Osteoblast (primary cell): ENCODE results near the gene SULF2. TPM values are rescaled to one million over a fixed set of nuclear protein-coding genes. Genes with fewer than 3 reads are reported as not detected.

Experiments used
- DNase-seq: peaks from one replicate; pipeline ENCODE4 v3.0.0; 2011; ENCODE audit warnings: low spot score, mixed read lengths; ENCODE audit not compliant: insufficient read length; ENCODE audit errors: missing footprints
- H2AFZ ChIP-seq: 2 replicates; pipeline ENCODE4 v1.6.0; 2011; ENCODE audit warnings: mild to moderate bottlenecking, low read length
- H3K27ac ChIP-seq: 2 replicates; pipeline ENCODE4 v1.5.1; 2011; ENCODE audit warnings: mild to moderate bottlenecking, low read depth, low read length, moderate library complexity
- H3K27me3 ChIP-seq: 2 replicates; pipeline ENCODE4 v1.6.0; 2012; ENCODE audit warnings: mild to moderate bottlenecking, control low read depth, inconsistent platforms, low read length, moderate library complexity; ENCODE audit not compliant: insufficient read depth
- H3K36me3 ChIP-seq: 2 replicates; pipeline ENCODE4 v1.5.1; 2011; ENCODE audit warnings: mild to moderate bottlenecking, low read length, control low read depth, moderate library complexity; ENCODE audit not compliant: insufficient read depth
- H3K4me1 ChIP-seq: 2 replicates; pipeline ENCODE4 v1.5.1; 2011; ENCODE audit warnings: mild to moderate bottlenecking, low read length, control low read depth, moderate library complexity; ENCODE audit not compliant: insufficient read depth
- H3K4me2 ChIP-seq: 2 replicates; pipeline ENCODE4 v1.6.0; 2011; ENCODE audit warnings: mild to moderate bottlenecking, low read length; ENCODE audit not compliant: insufficient read depth
- H3K4me3 ChIP-seq: fragments of 200-600 bp; sonication (generic); 3 replicates; pipeline ENCODE4 v1.5.1; 2012; ENCODE audit warnings: mild to moderate bottlenecking, low read length, inconsistent platforms; ENCODE audit not compliant: insufficient read depth
- H3K79me2 ChIP-seq: 2 replicates; pipeline ENCODE4 v1.6.0; 2012; ENCODE audit warnings: mild to moderate bottlenecking, low read length, control low read depth, inconsistent platforms; ENCODE audit not compliant: insufficient read depth
- H3K9me3 ChIP-seq: 2 replicates; pipeline ENCODE4 v1.5.1; 2011; ENCODE audit warnings: low read depth, low read length, control low read depth
- H4K20me1 ChIP-seq: 2 replicates; pipeline ENCODE4 v1.6.0; 2012; ENCODE audit warnings: mild to moderate bottlenecking, low read length, control low read depth; ENCODE audit not compliant: insufficient read depth
- total RNA-seq: library from RNA; depleted of rRNA; stranded (reverse); fragments of >200 nt; gene quantifications from 2 replicates; pipeline ENCODE4 v1.2.3, GENCODE V29; 2012
- TF ChIP-seq, protein P1 (sequence below): IDR thresholded peaks from 2 replicates; pipeline ENCODE4 v1.5.1; 2011; ENCODE audit warnings: mild to moderate bottlenecking, low read depth, low read length, moderate library complexity; ENCODE audit errors: extremely low read depth

SULF2 gene
- total RNA-seq, 1 donor = 102 TPM

DNA sequence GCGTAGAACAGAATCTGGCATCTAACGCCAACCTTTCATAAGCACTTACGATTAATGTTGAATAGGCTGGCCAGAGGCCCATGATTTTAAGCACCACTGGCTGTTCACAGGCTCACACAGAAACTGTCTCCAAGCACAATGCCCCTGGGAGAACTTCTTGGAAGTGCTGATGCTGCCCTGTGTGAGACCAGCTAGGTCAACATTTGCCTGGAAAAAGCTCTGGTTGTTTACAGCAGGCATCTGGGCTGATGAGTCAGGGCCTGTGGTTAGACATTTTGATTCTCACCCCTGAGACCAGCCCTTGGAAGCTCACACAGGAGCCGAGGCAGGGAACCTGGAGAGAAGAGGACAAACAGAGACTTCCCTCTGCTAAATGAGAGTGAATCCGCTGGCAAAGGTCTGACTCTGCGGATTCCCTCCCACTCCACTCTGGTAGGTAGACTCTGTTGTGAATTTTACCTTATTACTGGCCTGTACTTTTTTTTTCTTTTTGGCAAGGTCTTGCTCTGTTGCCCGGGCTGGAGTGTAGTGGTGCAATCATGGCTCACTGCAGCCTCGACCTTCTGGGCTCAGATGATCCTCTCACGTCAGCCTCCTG, 6.8 kb upstream of the SULF2 start:
- Histone ChIP-seq H3K36me3 (no peaks in the 10 kb centered on the region), H3K4me3 (no peak overlapping the region), H3K27ac (peak overlapping the region; percentile 8), H3K9me3 (no peaks in the 10 kb centered on the region), H4K20me1 (no peaks in the 10 kb centered on the region), H3K4me2 (peak overlapping the region; percentile 67), H2AFZ (no peak overlapping the region), H3K79me2 (no peaks in the 10 kb centered on the region), H3K4me1 (peaks cover 11% of the 10 kb centered on the region), H3K27me3 (peaks cover 40% of the 10 kb centered on the region)
- TF ChIP-seq, protein P1, sequence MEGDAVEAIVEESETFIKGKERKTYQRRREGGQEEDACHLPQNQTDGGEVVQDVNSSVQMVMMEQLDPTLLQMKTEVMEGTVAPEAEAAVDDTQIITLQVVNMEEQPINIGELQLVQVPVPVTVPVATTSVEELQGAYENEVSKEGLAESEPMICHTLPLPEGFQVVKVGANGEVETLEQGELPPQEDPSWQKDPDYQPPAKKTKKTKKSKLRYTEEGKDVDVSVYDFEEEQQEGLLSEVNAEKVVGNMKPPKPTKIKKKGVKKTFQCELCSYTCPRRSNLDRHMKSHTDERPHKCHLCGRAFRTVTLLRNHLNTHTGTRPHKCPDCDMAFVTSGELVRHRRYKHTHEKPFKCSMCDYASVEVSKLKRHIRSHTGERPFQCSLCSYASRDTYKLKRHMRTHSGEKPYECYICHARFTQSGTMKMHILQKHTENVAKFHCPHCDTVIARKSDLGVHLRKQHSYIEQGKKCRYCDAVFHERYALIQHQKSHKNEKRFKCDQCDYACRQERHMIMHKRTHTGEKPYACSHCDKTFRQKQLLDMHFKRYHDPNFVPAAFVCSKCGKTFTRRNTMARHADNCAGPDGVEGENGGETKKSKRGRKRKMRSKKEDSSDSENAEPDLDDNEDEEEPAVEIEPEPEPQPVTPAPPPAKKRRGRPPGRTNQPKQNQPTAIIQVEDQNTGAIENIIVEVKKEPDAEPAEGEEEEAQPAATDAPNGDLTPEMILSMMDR = no peak
- DNase-seq = peak; percentile 95

DNA sequence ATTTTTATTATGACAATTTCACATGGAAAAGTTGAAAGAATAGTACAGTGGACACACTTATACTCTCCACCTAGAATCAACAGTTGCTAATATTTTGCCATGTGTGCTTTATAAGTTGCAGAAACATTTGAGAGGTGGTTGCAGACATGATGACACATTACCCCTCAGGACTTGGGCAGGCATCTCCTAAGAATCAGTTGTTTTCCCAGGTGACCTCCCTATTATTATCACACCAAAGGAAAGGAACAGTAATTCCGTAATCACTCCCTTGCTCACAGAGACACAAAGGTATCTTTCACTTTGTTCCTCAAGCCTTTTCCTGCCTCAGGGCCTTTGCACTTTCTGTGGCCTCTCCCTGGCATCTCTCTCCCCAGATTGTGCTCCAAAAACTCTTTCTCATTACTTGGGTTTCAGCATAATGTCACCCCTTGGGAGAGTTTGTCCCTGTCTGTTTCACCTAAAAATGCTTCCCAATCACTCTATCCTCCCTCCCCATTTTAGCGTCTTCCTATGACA, 5.9 kb upstream of the SULF2 start:
- no peaks in the 10 kb centered on the region for H3K36me3 ChIP-seq
- peaks cover 49% of the 10 kb centered on the region for H3K27me3 ChIP-seq
- H2AFZ ChIP-seq = no peak overlapping the region
- H3K79me2 ChIP-seq = no peaks in the 10 kb centered on the region
- TF ChIP-seq, protein P1 = no peak
- H3K4me2 ChIP-seq = no peak overlapping the region
- no peak for DNase-seq
- H3K4me1 ChIP-seq = peaks cover 13% of the 10 kb centered on the region
- H3K4me3 ChIP-seq = no peak overlapping the region
- no peaks in the 10 kb centered on the region for H4K20me1 ChIP-seq
- H3K27ac ChIP-seq = no peak overlapping the region
- H3K9me3 ChIP-seq = no peaks in the 10 kb centered on the region

DNA sequence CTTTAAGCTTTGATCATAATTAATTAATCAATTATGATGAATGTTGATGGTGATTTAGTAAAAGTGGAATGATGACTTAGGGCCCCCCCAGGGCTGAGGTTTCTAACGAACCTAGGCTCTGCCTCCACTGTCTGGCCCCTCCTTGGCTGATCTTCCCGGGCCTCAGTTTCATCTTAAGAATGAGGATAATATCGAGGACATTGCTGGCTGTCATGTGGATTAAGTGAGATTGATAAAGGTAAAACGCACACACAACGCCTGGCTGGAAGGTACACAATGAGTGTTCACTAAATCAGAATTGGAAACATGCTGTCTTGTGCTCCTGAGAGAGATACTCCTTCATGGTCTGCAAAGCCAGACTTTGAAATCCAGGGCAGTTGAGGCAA, 5.3 kb upstream of the SULF2 start:
- no peaks in the 10 kb centered on the region for H3K36me3 ChIP-seq
- H3K27me3 ChIP-seq = peaks cover 53% of the 10 kb centered on the region
- H3K27ac ChIP-seq = no peak overlapping the region
- no peaks in the 10 kb centered on the region for H3K9me3 ChIP-seq
- no peak overlapping the region for H3K4me3 ChIP-seq
- H3K4me1 ChIP-seq = peaks cover 16% of the 10 kb centered on the region
- H3K79me2 ChIP-seq = no peaks in the 10 kb centered on the region
- no peaks in the 10 kb centered on the region for H4K20me1 ChIP-seq
- DNase-seq = no peak
- H2AFZ ChIP-seq = no peak overlapping the region
- TF ChIP-seq, protein P1 = no peak
- no peak overlapping the region for H3K4me2 ChIP-seq

DNA sequence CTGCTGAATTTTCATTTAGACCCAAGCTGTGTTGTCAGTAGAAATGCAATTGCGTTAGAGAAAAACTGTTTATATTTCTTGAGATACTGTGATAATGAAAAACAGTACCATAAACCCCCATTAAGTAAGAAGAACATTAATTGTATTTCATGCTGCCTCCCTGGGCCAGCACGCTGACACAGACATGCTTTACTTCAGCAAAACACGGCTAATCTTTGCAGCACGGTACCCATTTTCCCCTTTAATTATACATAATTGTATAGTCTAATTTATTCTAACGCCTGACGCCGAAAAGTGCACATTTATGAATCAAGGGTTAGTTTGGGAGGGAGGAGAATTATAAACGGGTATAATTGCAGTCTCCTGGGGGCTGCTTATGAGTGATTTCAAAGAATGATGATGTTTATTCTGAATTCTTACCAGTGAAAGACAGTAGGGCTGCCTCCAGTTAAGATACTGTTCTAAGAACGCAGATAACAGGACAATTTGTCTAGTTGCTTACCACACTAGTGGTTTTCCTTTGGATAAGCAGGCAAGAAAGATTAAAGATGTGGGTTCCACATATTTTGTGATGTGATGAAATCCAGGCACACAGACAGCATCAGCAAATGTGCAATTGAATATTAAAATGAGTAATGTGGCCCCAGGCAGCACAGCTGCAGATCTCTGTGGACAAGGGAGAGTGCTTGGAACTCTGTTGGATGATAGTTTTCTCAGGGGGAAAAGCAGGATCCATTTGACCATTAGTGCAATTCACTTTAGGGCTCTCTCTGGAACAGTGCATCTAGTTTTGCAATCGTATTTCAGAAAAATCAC, 4.7 kb upstream of the SULF2 start:
- Histone ChIP-seq H3K27me3 (peaks cover 53% of the 10 kb centered on the region), H3K79me2 (no peaks in the 10 kb centered on the region), H4K20me1 (no peaks in the 10 kb centered on the region), H3K4me2 (no peak overlapping the region), H3K27ac (no peak overlapping the region), H3K4me1 (peaks cover 16% of the 10 kb centered on the region), H2AFZ (no peak overlapping the region), H3K9me3 (no peaks in the 10 kb centered on the region), H3K4me3 (no peak overlapping the region), H3K36me3 (no peaks in the 10 kb centered on the region)
- DNase-seq = peak; percentile 80
- TF ChIP-seq, protein P1 = no peak
